NCI-H526 treated with DMSO at 0.1 percent for 48 hours (cell line): ENCODE measurements around the gene CLASP1.
A peak's percentile ranks its signal among the peaks of the same experiment; 100 is the strongest.
"Not testable (repeated sequence)": the region's sequence is repeated elsewhere in the genome, so short reads cannot be mapped to it uniquely, and the experiment has no call there.

Source experiments
- DNase-seq: peaks from one replicate; lab custom pipeline; 2025; lab: John Stamatoyannopoulos, UW

Gene CLASP1

DNA sequence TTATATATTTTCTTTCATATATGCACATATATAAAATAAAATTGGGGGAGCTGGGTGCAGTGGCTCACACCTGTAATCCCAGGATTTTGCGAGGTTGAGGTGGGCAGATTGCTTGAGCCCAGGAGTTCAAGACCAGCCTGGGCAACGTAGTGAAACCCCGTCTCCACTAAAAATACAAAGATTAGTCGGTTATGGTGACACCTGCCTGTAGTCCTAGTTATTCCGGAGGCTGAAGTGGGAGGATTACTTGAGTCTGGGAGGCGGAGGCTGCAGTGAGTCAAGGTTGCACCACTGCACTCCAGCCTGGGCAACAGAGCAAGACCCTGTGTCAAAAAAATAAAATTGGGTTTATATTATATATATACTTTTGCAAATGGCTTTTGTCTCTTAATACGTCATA, 324.7 kb downstream of the CLASP1 start:
- DNase-seq, result no peak

DNA sequence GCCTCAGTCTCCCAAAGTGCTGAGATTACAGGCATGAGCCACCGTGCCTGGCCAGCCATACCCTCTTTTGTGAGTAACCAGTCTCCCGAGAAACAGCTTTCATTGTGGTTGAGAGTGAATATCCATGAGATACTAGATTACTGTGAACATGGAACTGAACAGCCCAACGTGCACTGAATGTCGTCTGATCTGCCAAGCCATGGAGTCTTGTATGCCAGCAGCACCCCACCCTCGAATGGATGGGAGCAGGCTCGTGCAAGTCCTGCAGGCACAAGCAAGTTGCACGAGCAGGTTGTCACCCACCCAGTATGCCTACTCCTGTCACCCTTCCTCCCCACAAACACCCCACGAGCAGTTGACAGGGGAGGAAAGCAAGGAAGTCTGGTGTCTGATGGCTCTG, 327.8 kb downstream of the CLASP1 start:
- DNase-seq, result no peak

DNA sequence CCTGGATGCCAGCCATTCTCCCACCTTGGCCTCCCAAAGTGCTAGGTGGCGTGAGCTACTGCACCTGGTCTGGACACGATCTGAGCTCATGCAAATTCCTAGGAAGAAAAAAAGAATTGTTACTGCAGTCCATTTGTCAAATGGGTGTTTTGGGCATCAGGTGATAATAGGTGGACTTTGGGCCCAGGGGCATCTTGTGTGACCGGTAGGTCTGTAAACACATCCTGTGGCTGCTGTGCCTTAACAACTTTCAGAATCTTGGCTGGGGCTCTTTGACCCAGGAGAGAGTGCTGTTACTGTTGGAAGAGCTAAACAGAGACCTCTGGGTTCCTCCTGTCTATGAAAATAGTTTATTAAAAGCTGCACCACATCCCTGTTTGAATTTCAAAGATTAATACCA, 329.3 kb downstream of the CLASP1 start:
- no peak for DNase-seq

DNA sequence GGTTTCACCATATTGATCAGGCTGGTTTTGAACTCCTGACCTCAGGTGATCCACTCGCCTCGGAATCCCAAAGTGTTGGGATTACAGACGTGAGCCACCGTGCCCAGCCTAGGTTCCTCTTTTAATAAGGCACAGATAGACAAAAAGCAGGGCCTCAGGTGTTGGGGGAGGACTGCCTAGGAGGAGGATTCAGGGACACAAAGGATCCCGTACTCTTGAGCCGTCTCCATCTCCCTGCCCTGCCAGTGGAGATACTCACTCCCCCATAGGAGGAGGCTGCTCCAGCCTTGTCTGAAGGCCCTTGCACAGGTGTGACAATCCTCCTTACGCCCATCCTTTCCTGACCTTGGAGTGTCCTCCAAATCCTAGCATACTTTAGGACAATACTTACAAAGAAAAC, 332.3 kb downstream of the CLASP1 start:
- no peak for DNase-seq

DNA sequence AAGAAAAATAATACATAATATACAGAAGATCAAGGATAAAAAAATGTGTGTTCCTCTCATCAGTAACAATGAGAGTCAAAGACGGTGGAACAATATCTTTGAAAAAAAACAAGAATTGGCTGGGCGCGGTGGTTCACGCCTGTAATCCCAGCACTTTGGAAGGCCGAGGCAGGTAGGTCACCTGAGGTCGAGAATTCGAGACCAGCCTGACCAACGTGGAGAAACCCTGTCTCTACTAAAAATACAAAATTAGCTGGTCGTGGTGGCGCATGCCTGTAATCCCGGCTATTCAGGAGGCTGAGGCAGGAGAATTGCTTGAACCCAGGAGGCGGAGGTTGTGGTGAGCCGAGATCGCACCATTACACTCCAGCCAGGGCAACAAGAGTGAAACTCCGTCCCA, 335.6 kb downstream of the CLASP1 start:
- not testable (repeated sequence) for DNase-seq

DNA sequence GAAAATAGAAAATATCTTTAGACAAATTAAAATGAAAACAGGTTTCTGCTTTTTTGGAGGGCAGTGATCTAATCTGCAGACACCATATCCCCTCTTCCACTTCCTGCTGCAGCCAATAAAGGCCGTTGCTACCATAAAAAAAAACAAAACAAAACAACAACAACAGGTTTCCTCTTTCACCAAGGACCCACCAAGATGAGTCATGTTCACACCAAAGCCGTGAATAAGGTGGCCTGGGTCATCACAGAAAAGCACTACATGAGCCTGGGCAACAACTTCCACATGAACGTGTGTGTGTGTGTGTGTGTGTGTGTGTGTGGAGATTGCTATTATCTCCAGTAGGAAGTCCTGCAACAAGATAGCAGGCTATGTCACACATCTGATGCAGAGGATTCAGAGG, 339.5 kb downstream of the CLASP1 start:
- DNase-seq, result no peak

DNA sequence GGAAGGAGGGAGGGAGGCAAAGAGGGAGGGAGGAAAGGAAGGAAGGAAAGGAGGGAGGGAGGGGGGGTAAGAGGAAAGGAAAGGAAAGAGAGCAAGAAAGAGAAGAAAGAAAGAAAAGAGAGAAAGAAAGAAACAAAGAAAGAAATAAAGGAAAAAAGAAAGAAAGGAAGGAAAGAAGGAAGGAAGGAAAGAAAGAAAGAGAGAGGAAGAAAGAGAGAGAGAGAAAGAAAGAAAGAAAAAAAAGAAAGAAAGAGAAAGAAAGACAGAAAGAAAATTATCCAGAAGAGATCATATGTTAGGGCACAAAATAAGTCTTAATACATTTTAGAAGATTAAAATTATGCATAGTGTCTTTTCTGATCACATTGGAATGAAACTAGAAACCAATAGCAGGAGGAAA, 339.9 kb downstream of the CLASP1 start:
- DNase-seq, result no peak

DNA sequence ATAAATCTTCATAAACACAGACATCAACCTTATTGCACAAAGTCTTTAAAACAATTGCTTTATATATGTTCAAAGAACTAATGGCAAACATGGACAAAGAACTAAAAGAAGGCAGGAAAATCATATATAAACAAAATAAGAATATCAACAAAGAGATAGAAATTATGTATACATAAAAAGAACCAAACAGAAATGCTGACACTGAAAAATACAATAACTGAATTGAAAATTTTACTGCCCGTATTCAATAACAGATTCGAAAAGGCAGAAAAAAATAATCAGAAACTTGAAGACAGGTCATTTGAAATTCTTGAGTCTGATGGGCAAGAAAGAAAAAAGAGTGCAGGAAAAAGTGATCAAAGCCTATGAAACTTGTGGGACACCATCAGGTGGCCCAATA, 342.2 kb downstream of the CLASP1 start:
- DNase-seq, result no peak

DNA sequence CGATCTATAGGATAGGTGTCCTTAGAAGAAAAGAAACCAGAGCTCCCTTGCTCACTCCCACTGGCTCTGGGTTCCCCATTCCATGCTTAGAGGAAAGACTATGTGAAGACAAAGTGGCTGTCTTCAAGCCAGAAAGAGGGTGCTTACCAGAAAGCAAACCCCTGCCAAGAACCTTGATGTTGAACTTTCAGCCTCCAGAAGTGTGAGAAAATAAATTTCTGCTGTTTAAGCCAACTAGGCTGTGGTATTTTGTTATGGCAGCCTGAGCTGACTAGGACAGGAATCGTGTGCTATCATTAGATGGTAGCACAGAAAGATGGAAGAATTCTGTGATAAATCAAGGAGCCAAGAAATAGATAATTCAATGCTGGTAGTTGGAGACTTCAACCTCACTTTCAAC, 344.3 kb downstream of the CLASP1 start:
- DNase-seq, result no peak

DNA sequence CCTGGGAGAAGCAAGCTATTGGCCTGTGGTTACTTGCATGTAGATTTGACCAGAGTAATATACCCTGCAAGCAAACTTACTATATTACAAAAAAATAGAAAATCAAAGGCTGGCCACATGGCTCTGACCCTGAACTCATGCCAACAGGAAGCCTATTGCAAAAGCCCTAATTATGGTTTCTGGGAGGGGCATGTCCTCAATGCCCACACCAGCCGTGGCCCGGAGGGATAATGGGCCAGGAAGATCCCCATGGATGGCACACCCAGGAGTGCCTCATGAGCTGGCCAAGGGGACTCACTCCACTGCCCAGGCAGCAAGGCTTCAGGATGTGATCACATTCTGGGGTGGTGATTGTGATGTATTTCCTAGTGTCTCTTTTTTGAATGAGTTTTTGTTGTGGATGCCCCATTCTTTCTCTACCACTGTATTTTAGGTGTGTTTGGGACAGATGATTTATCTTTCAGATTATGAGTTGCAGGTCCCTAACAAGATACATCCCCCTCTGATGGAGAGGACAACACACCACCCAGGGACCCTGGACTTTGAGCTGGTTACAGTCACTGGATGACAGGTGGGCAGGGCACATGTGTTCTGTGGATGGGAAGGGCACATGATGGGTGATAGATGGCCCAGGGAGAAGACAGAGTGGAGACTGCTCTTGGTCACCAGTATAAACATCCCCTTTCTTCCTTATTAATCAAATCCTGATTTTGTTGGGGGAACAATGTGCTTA, 345.6 kb downstream of the CLASP1 start:
- DNase-seq, result no peak

DNA sequence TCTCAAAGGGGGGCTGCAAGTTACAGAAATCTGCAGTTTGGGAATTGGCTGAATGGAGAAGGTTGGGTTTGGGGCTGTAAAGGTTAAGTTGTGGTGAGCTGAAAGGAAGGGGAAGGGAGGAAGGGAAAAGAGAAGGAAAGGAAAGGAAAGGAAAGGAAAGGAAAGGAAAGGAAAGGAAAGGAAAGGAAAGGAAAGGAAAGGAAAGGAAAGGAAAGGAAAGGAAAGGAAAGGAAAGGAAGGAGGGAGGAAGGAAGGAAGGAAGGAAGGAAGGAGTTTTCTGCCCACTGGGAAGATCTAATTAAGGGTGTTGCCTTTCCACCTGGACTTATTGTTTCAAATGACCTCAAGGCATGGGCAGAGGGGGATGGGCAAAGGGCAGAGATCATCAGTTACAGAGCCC, 348.1 kb downstream of the CLASP1 start:
- not testable (repeated sequence) for DNase-seq

DNA sequence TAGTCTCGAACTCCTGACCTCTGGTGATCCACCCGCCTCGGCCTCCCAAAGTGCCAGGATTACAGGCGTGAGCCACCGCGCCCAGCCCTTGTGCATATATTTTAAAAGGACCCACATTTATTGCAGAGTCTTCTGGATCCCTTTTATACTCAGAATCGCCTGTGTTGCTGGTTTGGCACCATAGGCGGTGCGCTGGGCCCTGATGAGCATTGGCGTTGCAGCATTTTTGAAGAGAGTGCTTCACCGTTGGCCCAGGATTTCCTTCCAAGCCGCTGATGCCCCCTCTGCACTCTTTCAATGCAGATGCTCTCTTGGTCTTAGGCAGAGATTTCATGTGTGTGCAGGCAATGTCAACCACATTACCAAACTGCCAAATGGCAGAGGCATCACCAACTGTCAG, 350.8 kb downstream of the CLASP1 start:
- no peak for DNase-seq

DNA sequence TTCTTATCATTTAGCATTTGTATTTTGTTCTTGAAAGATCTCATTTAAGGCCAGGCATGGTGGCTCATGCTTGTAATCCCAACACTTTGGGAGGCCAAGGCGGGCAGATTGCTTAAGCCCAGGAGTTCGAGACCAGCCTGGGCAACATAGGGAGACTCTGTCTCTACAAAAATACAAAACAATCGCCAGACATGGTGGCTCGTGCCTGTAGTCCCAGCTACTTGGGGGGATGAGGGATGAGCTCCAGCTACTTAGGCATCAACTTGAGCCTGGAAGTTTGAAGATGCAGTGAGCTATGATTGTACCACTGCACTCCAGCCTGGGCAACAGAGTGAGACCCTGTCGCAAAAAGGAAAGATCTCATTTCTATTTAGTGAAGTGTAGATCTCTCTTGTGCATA, 351.4 kb downstream of the CLASP1 start:
- DNase-seq, result not testable (repeated sequence)

DNA sequence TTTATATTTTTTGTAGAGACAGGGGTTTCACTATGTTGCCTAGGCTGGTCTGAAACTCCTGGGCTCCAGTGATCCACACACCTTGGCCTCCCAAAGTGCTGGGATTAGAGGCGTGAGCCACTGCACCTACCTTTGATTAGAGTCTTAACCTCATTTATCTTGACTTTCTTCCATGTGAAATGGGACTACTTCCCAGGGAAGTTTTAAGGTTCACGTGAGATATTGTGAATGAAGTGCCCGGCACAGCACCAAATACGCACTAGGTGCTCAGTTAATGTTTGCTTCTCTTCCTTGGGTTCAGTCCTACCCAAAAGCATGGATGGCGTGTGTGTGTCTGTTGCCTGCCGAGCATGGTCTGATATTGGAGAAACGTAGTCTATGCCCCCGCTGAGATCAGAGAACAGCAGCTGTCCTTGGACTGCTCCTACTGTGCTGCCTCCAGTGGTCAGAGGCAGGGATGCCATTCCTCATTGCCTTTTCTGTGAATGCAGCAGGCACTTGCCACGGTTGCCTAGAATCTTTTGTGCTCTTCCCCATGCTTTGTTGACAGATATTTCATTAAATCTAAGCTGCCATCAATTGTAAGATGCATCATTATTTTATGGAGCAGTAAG, 351.9 kb downstream of the CLASP1 start:
- DNase-seq, result peak; percentile 24

DNA sequence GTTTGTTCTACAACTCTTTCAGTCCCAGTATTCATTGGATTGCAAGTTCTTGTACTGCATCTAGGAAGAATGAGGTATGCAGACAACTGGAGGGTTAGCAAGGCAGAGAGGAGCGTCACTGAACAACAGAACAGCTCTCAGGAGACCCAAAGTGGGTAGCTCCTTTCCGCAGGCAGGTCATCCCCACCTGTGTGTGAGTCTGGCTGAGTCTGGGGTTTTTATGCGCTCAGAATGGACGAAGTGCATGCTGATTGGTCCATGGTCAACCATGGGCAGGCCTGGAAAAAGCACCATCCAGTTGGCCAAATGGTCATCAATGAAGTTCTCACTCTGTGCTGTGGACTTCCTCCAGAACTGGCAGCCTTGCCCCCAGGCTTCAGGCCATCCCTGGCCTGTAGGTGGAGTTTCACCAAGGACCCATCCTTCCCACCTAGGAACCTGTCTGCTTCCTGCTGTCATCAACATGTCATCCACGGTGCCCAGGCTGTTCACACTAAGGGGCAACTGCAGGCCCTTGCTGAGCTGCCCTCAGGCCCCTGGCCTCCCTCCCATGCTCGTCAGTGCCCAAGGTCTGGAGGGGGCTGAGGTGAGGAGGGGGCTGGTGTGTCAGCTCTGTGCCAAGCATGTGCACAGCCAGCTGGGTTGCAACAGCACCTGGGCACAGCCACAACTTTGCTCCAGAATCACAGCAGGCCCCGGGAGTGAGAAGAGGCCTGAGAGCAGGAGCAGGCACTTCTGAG, 353.2 kb downstream of the CLASP1 start:
- no peak for DNase-seq

DNA sequence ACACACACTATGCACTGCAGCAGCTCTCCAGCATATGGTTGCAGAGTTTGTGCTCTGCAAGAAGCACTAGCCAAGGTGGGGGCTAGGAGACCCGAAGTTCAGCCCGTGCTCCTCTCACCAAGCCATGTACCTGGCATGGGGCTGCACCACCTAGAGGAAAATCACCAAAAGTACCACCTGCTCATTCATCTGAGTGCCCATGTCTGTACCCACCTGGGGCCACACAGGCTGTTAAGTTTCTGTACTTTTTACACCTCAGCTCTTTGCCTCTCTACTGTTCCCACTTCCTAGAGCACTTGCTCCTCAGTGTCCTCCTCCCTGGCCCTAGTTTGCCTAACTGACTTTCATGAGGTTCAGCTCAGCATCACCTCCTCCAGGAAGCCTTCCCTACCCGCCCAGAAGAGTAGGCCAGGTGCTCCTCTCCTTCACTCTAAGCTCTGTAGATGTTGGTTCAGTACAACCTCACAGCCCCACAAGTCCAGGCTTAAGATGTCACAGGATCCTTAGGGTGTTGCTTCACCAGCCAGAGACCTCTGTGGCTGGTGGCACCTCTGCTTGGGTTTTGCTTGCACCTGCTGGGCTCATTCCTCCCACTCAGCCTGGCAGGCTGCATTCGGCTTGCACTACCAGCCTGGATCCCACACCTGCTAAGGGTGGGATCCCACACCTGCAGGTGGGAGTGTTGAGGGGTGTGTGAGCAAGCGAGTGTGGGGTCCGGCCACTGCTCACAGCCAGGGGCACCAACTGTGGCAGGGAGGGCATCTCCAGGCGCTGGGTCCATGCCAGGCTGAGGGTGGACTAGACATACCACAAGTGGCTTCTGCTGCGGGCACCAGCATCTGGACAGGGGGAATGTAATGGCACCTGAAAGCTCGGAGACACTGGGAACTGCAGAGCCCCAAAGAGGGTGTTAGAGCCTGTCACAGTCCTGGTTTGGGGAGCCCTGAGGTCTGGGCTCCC, 354.1 kb downstream of the CLASP1 start:
- DNase-seq, result no peak

DNA sequence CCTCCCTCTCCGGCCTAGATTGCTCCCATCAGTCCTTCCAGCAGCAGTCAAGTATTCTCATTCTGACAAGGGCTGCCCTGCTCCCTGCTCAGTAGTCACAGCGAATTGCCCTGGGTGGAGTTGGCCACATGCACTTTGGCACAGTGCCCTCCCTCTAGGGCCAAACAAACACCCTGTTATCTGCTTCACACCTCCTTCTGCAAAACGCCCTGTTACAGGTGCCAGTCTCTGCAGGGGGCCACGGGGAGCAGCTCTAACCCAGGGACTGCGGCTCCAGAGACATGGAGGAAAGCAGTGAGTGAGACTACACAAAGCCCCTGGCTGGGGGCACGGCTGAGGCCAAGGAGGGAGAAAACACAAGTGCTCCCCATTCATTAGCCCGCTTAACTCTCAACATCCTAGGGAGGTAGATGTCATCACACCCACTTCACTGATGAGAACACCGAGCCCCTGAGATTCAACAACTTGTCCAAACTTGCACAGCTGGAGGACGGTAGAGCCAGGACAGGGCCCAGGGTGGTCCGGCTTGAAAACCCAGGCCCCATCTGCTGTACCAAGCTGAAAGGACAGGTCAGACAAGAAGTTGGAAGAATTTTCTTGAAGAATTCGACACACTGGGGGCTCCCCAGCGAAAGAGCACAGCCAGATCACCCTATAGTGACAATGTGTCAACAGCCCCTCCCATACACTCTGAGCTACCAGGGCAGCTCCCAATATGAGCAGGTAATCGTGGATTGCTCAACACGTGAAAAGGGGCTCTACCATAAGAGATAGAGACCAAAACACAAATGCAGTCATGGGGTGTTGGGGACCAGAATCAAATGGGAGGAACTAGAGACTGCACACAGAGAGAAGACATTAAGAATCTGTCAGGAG, 355.6 kb downstream of the CLASP1 start:
- no peak for DNase-seq

DNA sequence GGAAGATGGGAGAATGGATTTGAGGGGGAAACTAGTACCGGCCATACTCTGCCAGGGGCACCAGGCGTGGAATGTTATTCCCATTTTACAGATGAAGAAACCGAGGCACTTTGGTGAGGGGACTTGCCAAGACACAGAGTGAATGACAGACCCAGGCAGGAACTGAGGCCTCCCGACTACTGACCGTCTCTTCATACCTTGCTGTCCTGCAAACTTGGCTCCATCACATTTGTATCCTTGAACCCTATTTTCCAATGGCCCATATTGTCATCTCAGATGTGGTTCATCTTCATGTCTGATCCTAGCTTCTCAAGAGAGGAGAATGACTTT, 358.0 kb downstream of the CLASP1 start:
- DNase-seq, result no peak

DNA sequence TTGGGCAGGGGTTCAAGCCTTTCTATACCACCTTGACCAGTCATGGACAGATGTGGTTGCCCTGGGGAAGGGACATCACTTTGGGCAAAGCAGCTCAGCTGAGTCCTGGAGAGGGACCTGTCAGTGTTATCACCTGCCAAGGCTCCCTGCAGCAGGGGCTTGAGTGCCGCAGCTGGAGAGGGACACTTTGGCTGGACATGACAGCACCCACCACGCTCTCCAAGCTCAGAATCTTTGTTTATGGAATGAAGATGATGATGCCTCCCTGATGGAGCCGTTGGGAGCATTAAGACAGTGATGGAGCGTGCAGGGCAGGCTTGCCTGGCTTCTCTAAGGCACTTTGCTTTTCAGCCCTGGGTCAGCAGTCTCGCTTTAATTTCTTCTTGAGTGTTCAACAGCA, 360.0 kb downstream of the CLASP1 start:
- no peak for DNase-seq

DNA sequence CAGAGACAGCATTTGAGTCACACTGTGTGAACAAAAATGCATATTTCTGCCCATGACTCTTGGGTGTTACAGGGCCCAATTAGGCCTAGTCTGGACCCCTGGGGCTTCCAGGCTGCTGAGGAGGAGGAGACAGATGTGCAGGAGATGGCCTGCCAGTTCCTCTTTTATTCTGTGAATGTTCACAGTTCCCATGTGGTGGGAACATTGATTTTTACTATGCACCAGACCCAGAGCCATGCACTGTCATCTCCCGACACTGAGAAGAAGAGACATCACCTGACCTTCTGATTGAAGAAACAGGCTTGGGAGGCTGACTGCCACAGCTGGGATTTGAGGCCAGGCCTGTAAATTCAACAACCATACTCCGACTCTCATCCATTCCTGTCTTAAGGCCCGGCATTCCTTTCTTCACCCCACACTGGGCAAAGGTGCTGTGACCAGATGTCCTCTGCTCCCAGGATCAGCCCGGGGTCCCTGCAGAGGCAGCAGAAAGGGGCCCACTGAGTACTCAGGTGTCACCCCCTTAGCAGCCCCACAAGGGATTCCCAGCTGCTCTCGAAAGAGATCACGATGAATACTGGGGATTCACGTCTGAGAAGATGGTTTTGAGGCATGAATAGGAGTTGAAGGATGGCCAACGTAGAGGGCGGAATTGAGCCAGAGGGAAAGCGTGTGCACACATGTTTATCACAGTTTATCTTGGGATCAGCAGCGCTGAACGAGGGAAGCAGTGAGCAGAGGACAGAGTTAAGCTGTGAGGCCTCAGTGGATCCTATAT, 360.6 kb downstream of the CLASP1 start:
- DNase-seq, result no peak

DNA sequence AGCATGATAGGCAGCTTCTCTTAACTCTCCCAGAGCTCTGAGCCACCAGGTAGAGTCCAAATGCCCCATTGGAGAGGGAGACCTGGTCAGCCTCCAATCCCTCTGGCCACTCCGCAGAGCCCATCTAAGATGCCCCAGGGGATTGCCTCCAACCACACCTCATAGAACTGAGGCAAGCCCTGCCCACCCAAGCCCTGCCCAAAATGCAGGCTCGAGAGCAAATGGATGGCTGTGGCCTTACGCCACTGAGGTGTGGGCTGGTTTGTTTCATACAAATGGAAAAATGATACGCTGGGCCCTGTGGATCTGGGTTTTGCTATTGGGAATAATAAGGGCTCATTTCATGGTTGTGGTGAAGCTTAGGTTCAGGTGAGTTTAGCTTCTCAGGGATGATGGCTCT, 361.3 kb downstream of the CLASP1 start:
- no peak for DNase-seq
